GM20000 (cell line): ENCODE data around the gene TNIP1.

Source experiments
- DNase-seq: peaks from one replicate; pipeline ENCODE4 v3.0.0; 2012; ENCODE audit warnings: low spot score
- CTCF ChIP-seq: IDR thresholded peaks from 2 replicates; pipeline ENCODE4 v1.5.1; 2012; ENCODE audit warnings: mild to moderate bottlenecking, control low read depth; ENCODE audit errors: extremely low read depth, missing control alignments

Gene TNIP1

GRCh38 chr5:150989695-150990094 lies 91.1 kb downstream of the TNIP1 start:
- TF ChIP-seq CTCF = peak; percentile 9
- DNase-seq = no peak

- DNase-seq = no peak
- TF ChIP-seq CTCF = no peak
Measured at GRCh38 chr5:150987746-150988145, 93.1 kb downstream of the TNIP1 start.
